ENCODE measurements around the gene TBL1X.

TBL1X gene

DNA sequence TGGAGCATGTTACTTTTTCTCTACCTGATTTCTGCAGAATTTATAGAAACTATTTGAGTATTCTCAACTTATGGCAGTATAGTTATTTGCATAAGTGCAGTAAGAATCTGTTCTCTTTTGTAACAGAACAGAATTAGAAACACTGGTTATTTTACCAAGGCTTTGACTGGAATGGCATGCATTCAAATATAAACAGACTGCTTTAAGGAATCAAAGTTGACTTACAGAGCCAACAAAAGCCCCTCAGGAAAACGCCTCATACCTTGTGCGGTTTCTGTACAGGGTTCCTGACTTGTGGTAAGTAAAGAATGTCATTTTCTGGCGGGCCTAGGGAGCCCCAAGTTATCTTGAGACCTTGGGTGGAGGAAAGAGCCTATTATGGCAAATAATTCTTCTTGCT is 203.7 kb downstream of the TBL1X start:
- DNase-seq (ENCODE audit: low read depth in 2 of 2) = no peak

DNA sequence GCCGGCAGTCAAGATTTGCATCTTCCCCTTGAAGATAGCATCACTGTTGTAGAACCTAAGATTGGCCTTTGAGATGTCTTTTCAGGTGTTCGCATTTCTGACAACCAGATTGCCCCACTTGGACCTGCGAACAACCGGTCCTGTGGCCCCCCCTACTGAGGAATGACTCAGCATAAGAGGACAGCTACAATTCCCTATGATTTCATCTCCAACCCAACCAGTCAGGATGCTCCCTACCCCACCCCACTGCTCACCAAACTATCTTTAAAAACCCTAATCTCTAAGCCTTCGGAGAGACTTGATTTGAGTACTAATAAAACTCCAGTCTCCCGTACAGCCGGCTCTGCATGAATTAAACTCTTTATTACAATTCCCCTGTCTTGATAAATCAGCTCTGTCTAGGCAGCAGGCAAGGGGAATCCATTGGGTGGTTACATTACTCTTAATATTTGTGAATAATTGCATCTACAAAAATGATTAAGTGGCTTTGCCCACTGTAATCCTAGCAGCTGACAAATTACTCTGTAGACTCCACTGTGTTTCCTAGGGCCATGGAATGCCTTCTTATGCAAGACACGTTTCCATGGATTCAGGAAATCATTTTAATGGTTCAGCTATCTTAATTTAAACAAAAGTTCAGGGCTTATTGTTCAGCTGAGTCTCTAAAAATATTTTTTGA is 205.4 kb downstream of the TBL1X start:
- no peak for DNase-seq (ENCODE audit: low read depth in 2 of 2)

- no peak for DNase-seq (ENCODE audit: low read depth in 2 of 2)
Observed at GRCh38 chrX:9671998-9672397, 207.1 kb downstream of the TBL1X start.

GRCh38 chrX:9676306-9676705 is 211.4 kb downstream of the TBL1X start:
- no peak for DNase-seq (ENCODE audit: low read depth in 2 of 2)

DNA sequence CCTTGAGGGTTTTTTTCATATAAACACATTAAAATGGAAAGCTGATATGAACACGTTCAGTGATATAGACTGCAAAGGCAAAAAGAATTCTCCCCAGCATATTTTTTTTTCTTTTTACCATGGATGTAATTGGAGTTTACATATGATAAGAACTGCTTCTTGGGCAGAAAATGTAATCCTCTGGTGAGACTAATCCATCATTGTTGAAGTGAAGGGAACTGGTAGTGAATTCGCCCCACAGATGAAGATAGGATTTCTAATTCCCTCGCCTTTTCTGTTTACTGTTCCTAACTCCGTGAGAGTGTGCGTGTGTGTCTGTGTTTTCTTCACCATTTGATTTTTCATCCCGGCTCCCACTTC is 211.9 kb downstream of the TBL1X start:
- no peak for DNase-seq (ENCODE audit: low read depth in 2 of 2)

- peak in 1 of 2 experiments; percentile 5 for DNase-seq (ENCODE audit: low read depth in 2 of 2)
Observed at GRCh38 chrX:9677098-9677739, 212.4 kb downstream of the TBL1X start.

GRCh38 chrX:9678215-9678965 is 213.5 kb downstream of the TBL1X start:
- DNase-seq (ENCODE audit: low read depth in 2 of 2) = no peak

DNA sequence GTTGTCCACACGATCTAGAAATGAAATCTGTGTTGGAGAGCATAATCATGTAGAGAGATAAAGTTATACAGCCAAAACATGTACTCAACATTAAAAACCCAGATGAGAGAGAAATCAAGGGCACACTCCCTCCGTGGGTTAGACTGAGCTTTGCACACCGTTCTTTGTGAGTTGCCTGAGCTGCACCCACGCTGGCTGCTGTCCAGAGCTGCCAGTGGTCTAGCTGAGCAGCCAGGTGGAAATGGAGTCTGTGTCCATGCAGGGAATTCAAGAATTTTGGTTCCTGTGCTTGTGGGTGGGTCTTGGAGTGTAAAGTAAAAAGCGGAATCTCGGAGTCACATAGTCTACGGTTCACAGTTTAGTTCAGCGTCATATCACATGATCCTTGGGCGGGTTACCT is 216.2 kb downstream of the TBL1X start:
- no peak for DNase-seq (ENCODE audit: low read depth in 2 of 2)

DNA sequence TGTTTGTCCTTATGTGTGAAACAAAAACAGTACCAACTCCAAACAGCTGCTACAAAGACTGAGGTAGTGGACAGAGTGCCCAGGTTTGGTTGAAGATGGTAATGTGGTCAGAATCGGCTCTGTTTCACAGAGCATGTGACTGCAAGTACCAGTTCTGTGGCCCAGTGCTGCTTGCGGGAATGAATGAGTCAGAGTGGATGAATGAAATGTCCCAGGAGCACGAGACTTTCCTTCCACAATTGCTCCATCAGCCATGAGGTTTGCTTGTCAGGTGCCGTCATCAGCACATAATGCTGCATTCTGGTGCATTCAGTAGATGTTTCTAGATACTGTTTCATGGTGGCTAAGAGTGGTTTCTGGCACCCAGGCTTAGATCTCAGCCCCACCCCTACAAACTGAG is 216.6 kb downstream of the TBL1X start:
- no peak for DNase-seq (ENCODE audit: low read depth in 2 of 2)

- DNase-seq (ENCODE audit: low read depth in 2 of 2) = no peak
Observed at GRCh38 chrX:9682456-9682855, 217.6 kb downstream of the TBL1X start.

DNA sequence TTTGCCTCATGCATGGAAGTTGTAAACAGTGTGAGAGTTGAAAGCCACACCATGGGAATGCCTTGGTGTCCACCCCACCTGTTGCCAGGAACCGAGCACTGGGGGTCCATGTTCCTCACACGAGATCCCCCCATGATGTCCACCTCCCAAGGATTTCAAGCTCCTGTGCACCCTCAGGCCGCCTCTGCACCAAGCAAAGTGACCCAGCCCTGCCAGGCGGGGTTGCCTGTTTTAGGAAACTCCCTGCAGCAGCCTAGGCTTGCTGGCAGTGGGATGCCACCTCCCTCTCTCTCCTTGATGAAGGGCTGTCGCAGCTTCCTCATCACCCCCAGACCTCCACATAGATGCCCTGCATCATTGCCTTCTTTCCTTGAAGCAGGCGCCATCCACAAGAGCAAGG is 218.0 kb downstream of the TBL1X start:
- no peak for DNase-seq (ENCODE audit: low read depth in 2 of 2)

GRCh38 chrX:9683350-9683749 is 218.5 kb downstream of the TBL1X start:
- no peak for DNase-seq (ENCODE audit: low read depth in 2 of 2)

GRCh38 chrX:9687899-9688298 is 223.0 kb downstream of the TBL1X start:
- no peak for DNase-seq (ENCODE audit: low read depth in 2 of 2)

DNA sequence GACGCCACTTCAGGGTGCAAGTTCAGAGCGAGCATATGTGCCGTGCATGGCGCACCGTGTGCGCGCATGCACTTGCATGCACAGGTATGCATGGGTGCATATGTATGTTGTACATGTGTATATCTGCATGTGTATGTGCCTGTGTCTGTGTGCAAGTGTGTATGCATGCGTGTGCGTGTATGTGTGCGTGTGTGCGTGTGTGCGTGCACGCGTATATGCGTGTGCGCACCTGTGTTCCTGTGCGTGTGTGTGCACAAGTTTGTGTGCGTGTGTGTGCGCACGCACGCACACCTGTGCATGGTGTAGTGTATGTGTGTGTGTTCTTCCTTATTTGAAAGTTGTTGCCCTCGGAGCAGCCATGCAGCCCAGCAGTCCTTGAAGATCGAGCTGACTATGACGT is 224.0 kb downstream of the TBL1X start:
- DNase-seq (ENCODE audit: low read depth in 2 of 2) = no peak

- no peak for DNase-seq (ENCODE audit: low read depth in 2 of 2)
Observed at GRCh38 chrX:9690046-9690445, 225.2 kb downstream of the TBL1X start.

DNA sequence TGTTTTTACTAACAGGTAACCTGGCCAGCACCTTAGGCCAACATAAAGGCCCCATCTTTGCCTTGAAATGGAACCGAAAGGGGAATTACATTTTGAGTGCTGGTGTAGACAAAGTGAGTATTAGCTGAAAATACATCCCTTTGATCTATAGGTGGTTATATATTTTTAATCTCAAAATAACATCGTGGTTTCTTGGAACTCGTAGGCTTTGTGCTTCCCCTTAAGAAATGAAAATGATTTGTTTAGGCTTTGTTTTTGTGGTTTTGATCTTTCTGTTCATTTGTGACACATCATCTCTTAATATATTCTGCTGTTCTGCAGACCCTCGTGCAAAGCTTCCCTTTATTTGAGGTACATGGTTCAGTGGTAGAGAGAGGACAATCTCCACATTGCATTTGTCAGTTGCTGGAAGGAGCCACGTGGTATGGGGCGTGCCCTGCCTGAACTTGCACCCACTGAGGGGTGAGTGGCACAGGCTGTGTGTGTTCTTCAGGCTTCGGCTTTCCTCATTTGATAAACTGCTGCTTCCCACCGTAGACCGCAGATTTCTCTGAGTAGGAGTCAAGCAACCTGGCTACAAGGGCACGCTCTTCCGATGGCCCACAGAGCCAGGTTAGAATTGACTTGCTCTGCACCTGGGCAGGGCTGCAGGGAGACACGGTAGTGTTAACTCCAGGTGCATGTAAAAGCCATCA is 228.6 kb downstream of the TBL1X start:
- no peak for DNase-seq (ENCODE audit: low read depth in 2 of 2)

GRCh38 chrX:9698576-9698975 is 233.7 kb downstream of the TBL1X start:
- no peak for DNase-seq (ENCODE audit: low read depth in 2 of 2)

- no peak for DNase-seq (ENCODE audit: low read depth in 2 of 2)
Observed at GRCh38 chrX:9700555-9700954, 235.7 kb downstream of the TBL1X start.

- no peak for DNase-seq (ENCODE audit: low read depth in 2 of 2)
Observed at GRCh38 chrX:9701790-9702189, 236.9 kb downstream of the TBL1X start.

GRCh38 chrX:9703406-9703805 is 238.5 kb downstream of the TBL1X start:
- no peak for DNase-seq (ENCODE audit: low read depth in 2 of 2)

DNA sequence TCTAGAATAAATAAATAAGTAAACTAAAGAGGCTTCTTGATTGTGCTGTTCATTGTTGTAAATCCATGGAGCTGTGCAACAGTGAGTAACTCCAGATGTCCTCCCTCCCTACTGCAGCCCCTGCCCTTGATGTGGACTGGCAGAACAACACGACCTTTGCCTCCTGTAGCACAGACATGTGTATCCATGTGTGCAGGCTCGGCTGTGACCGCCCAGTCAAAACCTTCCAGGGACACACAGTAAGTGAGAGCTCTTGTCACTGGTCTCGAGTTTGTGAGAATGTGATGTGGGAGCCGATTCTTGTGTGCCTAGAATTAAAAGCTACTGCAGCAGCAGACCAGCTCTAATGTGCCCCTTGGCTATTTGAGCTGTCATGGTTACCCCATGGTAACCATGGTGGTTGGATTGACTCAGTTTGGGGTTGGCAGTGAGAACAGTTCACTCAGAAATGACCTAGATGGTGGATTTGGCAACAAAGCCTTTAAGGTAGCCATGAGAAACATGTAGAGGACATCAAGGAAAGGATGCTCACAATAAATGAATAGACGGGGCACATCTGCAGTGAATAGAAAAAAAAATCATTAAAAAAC is 240.1 kb downstream of the TBL1X start:
- DNase-seq (ENCODE audit: low read depth in 2 of 2) = no peak

DNA sequence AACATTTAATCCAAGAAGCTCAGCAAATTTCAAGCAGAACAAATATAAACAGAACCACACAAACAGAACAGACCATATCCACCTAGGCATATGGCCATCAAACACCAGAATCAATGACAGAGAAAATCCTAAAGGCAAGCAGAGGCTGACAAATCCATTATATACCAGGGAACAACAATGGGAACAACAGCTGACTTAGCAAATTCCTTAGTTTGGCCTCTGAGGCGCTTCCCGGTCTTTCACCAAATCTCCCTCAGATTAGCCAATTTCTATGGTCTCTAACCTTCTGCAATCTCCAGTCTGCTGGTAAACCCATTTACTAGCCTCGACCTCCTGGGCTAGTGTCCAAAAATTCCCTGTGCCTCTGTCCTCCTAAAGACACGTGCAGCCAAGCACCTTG is 241.6 kb downstream of the TBL1X start:
- no peak for DNase-seq (ENCODE audit: low read depth in 2 of 2)

Measured in stimulated activated CD4-positive, alpha-beta T cell treated with anti-CD3 and anti-CD28 coated beads, Interleukin-12 subunit alpha, Interleukin-12 subunit beta, amount 100 ng/mL, for 24 hours (primary cell).